IMR-90 (cell line): ENCODE data around the gene MYO3B. TPM values are rescaled to one million over a fixed set of nuclear protein-coding genes. Genes with fewer than 3 reads are reported as not detected.

Experiments
- ATAC-seq: fragments of 200-7000 bp; cut with Tn5 transposase; 2 replicates; pipeline ENCODE4 v1.9.1; 2020; ENCODE audit warnings: low read depth, mild to moderate bottlenecking, moderate library complexity
- BruUV-seq: library from RNA; stranded (reverse); fragments of 400-500 nt; replicated peaks from 2 replicates; lab custom pipeline; 2021; lab: Mats Ljungman, UMichigan
- CTCF ChIA-PET: fragments of 300-600 bp; formaldehyde crosslinking; extraction: SDS; loops from one replicate; lab custom pipeline; 2021; ENCODE audit warnings: antibody characterized with exemption; lab: Yijun Ruan, JAX
- POLR2A ChIA-PET: fragments of 300-600 bp; sonication (Branson Sonifier 250); formaldehyde crosslinking; loops from one replicate; lab custom pipeline; 2022; ENCODE audit warnings: antibody characterized with exemption; ENCODE audit not compliant: unreplicated experiment; lab: Charles Lee
- DNase-seq: peaks from one replicate; pipeline ENCODE4 v3.0.0; 2013
- H2AFZ ChIP-seq: replicated peaks from 2 replicates; pipeline ENCODE3; 2013; ENCODE audit warnings: low read length, mild to moderate bottlenecking; ENCODE audit not compliant: poor library complexity
- H2AK5ac ChIP-seq: 2 replicates; pipeline ENCODE4 v1.6.1; 2013; ENCODE audit warnings: low read depth, low read length, inconsistent platforms
- H2AK9ac ChIP-seq: replicated peaks from 2 replicates; pipeline ENCODE3; 2013; ENCODE audit warnings: mild to moderate bottlenecking, low read depth, low read length, moderate library complexity; ENCODE audit not compliant: poor library complexity
- H2BK120ac ChIP-seq: 2 replicates; pipeline ENCODE4 v1.6.1; 2013; ENCODE audit warnings: low read depth, low read length, inconsistent platforms
- H2BK15ac ChIP-seq: 3 replicates; pipeline ENCODE4 v1.6.1; 2013; ENCODE audit warnings: low read depth, low read length, inconsistent platforms
- H2BK20ac ChIP-seq: 2 replicates; pipeline ENCODE4 v1.6.1; 2013; ENCODE audit warnings: low read depth, mild to moderate bottlenecking, inconsistent platforms, low read length, moderate library complexity
- H2BK5ac ChIP-seq: 2 replicates; pipeline ENCODE4 v1.6.1; 2013; ENCODE audit warnings: mild to moderate bottlenecking, low read depth, low read length, inconsistent platforms; ENCODE audit not compliant: poor library complexity, severe bottlenecking
- H3K14ac ChIP-seq: replicated peaks from 2 replicates; pipeline ENCODE4 v1.6.1; 2013; ENCODE audit warnings: low read depth, low read length, inconsistent platforms
- H3K18ac ChIP-seq: 2 replicates; pipeline ENCODE4 v1.6.1; 2013; ENCODE audit warnings: low read depth, low read length, control low read depth
- H3K23ac ChIP-seq: 2 replicates; pipeline ENCODE4 v1.6.1; 2013; ENCODE audit warnings: low read depth, low read length, inconsistent platforms
- H3K27ac ChIP-seq: 2 replicates; pipeline ENCODE4 v1.5.1; 2013; ENCODE audit warnings: mild to moderate bottlenecking, control low read depth, low read length; ENCODE audit not compliant: insufficient read depth
- H3K27me3 ChIP-seq: 2 replicates; pipeline ENCODE4 v1.6.1; 2013; ENCODE audit warnings: low read length; ENCODE audit not compliant: control insufficient read depth, insufficient read depth
- H3K36me3 ChIP-seq: 2 replicates; pipeline ENCODE4 v1.6.1; 2013; ENCODE audit warnings: low read length, mixed read lengths; ENCODE audit not compliant: control insufficient read depth, insufficient read depth
- H3K4ac ChIP-seq: 2 replicates; pipeline ENCODE4 v1.6.1; 2013; ENCODE audit warnings: low read depth, low read length, inconsistent platforms
- H3K4me1 ChIP-seq: 2 replicates; pipeline ENCODE4 v1.6.1; 2013; ENCODE audit warnings: low read length, mixed read lengths; ENCODE audit not compliant: control insufficient read depth, insufficient read depth
- H3K4me2 ChIP-seq: 2 replicates; pipeline ENCODE4 v1.6.1; 2013; ENCODE audit warnings: low read depth, mild to moderate bottlenecking, control low read depth, low read length, moderate library complexity
- H3K4me3 ChIP-seq: 2 replicates; pipeline ENCODE4 v1.5.1; 2013; ENCODE audit warnings: low read depth, mild to moderate bottlenecking, control low read depth, low read length, moderate library complexity; ENCODE audit not compliant: insufficient read depth
- H3K56ac ChIP-seq: 2 replicates; pipeline ENCODE4 v1.6.1; 2013; ENCODE audit warnings: low read length, inconsistent platforms; ENCODE audit not compliant: insufficient read depth; ENCODE audit errors: extremely low read depth
- H3K79me1 ChIP-seq, 2 experiments: 2 replicates each; pipeline ENCODE4 v1.6.1; 2013; ENCODE audit warnings: low read length in 2 of 2, inconsistent platforms in 1 of 2, low read depth in 1 of 2
- H3K9ac ChIP-seq: 2 replicates; pipeline ENCODE4 v1.6.1; 2013; ENCODE audit warnings: low read depth, low read length, control low read depth
- H3K9me1 ChIP-seq: 2 replicates; pipeline ENCODE4 v1.6.1; 2013; ENCODE audit warnings: low read length, inconsistent platforms; ENCODE audit not compliant: insufficient read depth
- H3K9me3 ChIP-seq: 2 replicates; pipeline ENCODE4 v1.6.1; 2013; ENCODE audit warnings: low read length; ENCODE audit not compliant: control insufficient read depth, insufficient read depth
- H4K20me1 ChIP-seq: 2 replicates; pipeline ENCODE4 v1.6.1; 2013; ENCODE audit warnings: low read length, inconsistent platforms; ENCODE audit not compliant: insufficient read depth
- H4K5ac ChIP-seq: 2 replicates; pipeline ENCODE4 v1.6.1; 2013; ENCODE audit warnings: mild to moderate bottlenecking, low read depth, low read length, control low read depth
- H4K8ac ChIP-seq, 2 experiments: 2 replicates each; pipeline ENCODE4 v1.6.1; 2013; ENCODE audit warnings: low read depth in 2 of 2, low read length in 2 of 2, control low read depth in 1 of 2, inconsistent platforms in 1 of 2
- H4K91ac ChIP-seq: 2 replicates; pipeline ENCODE4 v1.6.1; 2013; ENCODE audit warnings: low read depth, low read length, inconsistent platforms; ENCODE audit not compliant: insufficient read depth
- RFX5 ChIP-seq: IDR thresholded peaks from 2 replicates; pipeline ENCODE4 v1.8.0; 2012; ENCODE audit warnings: low read depth, mild to moderate bottlenecking, low read length, moderate library complexity
- SMC3 ChIP-seq: fragments of 150-350 bp; IDR thresholded peaks from 2 replicates; pipeline ENCODE4 v1.6.1; 2016; ENCODE audit warnings: low read depth, mild to moderate bottlenecking, antibody characterized with exemption, low read length, moderate library complexity
- WGBS, 2 experiments: methylation state at CpG; one replicate each; pipeline versions ENCODE4 v1.1.5 to v1.1.7; 2013; ENCODE audit warnings: missing lambda C conversion rate in 2 of 2; ENCODE audit not compliant: insufficient read length in 1 of 2; ENCODE audit errors: extremely low coverage in 2 of 2; 5-methylcytosine and 5-hydroxymethylcytosine counted together
- dilution Hi-C: fragments of 300-500 bp; cut with HindIII; formaldehyde crosslinking; loops from one replicate; pipeline ENCODE4 v1.14.3; 2018; ENCODE audit warnings: low sequenced_read_pairs; ENCODE audit not compliant: unreplicated experiment
- in situ Hi-C: fragments of 300-500 bp; cut with MboI; formaldehyde crosslinking; loops from 3 replicates; pipeline ENCODE4 v1.14.3; 2019; ENCODE audit warnings: low sequenced_read_pairs, inconsistent platforms, mixed read lengths
- intact Hi-C: fragments of 100-400 bp; cut with micrococcal nuclease; formaldehyde crosslinking; loops from 2 replicates; pipeline ENCODE4 v1.10.0; 2022
- polyA plus RNA-seq, 3 experiments: library from polyadenylated mRNA; depleted of rRNA; stranded (reverse); fragments of >200 nt; gene quantifications; 2 replicates each; pipeline ENCODE4 v1.2.3, GENCODE V29; 2012; ENCODE audit warnings: low replicate concordance in 1 of 3
- total RNA-seq: library from RNA; depleted of rRNA; stranded (reverse); fragments of >200 nt; gene quantifications from 2 replicates; pipeline ENCODE4 v1.2.3, GENCODE V29; 2012

The MYO3B gene
- total and polyA plus RNA-seq, 2 of the 4 experiments (the other 2 are of a cell fraction) = 0.02 TPM; not detected in 1

GRCh38 chr2:170500104-170500503 lies 322.2 kb downstream of the MYO3B start:
- ATAC-seq (no peak), DNase-seq (no peak)
- no peaks in the 10 kb centered on the region for H4K20me1 ChIP-seq
- H3K4me2 ChIP-seq = no peak overlapping the region
- no peak overlapping the region for H4K8ac ChIP-seq
- no peaks in the 10 kb centered on the region for H3K79me1 ChIP-seq
- TF ChIP-seq RFX5 = no peak
- TF ChIP-seq SMC3 = no peak
- dilution Hi-C loops (no loop called here), in situ Hi-C loops (no loop called here), intact Hi-C loops (no loop called here)
- H3K9me3 ChIP-seq = no peaks in the 10 kb centered on the region
- no peak overlapping the region for H4K5ac ChIP-seq
- H4K91ac ChIP-seq = no peak overlapping the region
- no peak overlapping the region for H2BK120ac ChIP-seq
- H3K27ac ChIP-seq = no peak overlapping the region
- no peak overlapping the region for H3K4ac ChIP-seq
- no peak overlapping the region for H3K23ac ChIP-seq
- no CpG with 5 or more reads among the region's 1 CpG for WGBS, 2 experiments
- no peak overlapping the region for H2AFZ ChIP-seq
- H2BK15ac ChIP-seq = no peak overlapping the region
- H2AK5ac ChIP-seq = no peak overlapping the region
- no peaks in the 10 kb centered on the region; the same call in 1 of the 2 replicates for H3K27me3 ChIP-seq
- H2BK5ac ChIP-seq = no peak overlapping the region
- ChIA-PET POLR2A (no interaction called here), CTCF (no interaction called here)
- no peak overlapping the region for H3K4me3 ChIP-seq
- H3K4me1 ChIP-seq = no peaks in the 10 kb centered on the region
- BruUV-seq = no TSS peak
- no peaks in the 10 kb centered on the region for H3K36me3 ChIP-seq
- no peak overlapping the region for H2BK20ac ChIP-seq
- H3K56ac ChIP-seq = no peak overlapping the region
- H2AK9ac ChIP-seq = no peak overlapping the region
- no peaks in the 10 kb centered on the region for H3K9me1 ChIP-seq
- H3K14ac ChIP-seq = no peak overlapping the region
- H3K18ac ChIP-seq = no peak overlapping the region
- no peak overlapping the region for H3K9ac ChIP-seq
